T-helper 9 cell (primary cell): ENCODE data around the gene INCENP.
"Not testable (repeated sequence)": the region's sequence is repeated elsewhere in the genome, so short reads cannot be mapped to it uniquely, and the experiment has no call there.

Experiments used
- DNase-seq: peaks from one replicate; pipeline ENCODE4 v3.0.0-alpha.2; 2020

The INCENP gene

DNA sequence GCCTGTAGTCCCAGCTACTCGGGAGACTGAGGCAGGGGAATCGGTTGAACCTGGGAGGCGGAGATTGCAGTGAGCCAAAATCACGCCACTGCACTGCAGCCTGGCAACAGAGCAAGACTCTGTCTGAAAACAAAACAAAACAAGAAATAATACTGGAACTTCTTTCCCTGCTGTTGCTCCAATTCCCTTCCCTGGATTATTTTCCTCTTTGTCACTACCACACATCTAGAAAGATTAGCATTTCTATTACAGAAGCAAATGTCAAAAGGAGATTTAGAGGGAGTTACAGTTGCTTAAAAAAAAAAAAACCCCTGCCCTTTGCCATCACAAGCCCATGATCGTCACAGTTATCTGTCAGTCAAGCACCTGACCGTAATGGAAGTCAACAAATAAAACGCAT lies 48.5 kb downstream of the INCENP start:
- no peak for DNase-seq

- no peak for DNase-seq
Measured at GRCh38 chr11:62176766-62177165, 53.0 kb downstream of the INCENP start.

DNA sequence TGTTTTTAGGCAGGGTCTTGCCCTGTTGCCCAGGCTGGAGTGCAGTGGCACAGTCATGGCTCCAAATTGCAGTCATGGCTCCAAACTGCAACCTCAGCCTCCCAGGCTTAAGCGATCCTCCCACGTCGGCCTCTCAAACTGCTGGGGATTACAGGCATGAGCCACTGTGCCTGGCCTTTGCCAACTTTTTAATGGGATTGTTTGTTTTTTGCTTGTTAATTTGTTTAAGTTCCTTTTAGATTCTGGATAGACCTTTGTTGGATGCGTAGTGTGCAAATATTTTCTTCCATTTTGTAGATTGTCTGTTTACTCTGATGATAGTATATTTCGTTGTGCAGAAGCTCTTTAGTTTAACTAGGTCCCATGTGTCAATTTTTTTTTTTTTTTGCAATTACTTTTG lies 56.2 kb downstream of the INCENP start:
- DNase-seq: no peak

GRCh38 chr11:62181097-62181496 lies 57.3 kb downstream of the INCENP start:
- DNase-seq: no peak

DNA sequence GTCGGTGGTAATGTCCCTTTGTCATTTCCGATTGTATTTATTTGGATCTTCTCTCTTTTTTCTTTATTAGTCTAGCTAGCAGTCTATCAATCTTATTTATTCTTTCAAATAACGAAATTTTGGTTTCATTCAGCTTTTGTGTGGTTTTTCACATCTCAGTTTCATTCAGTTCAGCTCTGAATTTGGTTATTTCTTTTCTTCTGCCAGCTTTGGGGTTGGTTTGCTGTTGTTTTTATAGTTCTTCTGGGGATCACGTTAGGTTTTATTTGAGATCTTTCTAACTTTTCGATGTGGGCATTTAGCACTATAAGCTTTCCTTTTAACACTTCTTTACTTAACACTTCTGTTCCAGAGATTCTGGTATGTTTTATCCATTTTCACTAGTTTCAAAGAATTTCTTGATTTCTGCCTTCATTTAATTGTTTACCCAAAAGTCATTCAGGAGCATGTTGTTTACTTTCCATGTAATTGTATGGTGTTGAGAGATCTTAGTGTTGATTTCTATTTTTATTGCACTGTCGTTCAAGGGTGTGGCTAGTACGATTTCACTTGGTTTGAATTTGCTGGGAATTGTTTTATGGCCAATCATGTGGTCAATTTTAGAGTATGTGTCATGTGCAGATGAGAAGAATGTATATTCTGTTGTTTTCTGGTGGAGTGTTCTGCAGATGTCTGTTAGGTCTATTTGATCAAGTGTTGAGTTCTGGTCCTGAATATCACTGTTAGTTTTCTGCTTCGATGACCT lies 58.5 kb downstream of the INCENP start:
- DNase-seq: no peak

DNA sequence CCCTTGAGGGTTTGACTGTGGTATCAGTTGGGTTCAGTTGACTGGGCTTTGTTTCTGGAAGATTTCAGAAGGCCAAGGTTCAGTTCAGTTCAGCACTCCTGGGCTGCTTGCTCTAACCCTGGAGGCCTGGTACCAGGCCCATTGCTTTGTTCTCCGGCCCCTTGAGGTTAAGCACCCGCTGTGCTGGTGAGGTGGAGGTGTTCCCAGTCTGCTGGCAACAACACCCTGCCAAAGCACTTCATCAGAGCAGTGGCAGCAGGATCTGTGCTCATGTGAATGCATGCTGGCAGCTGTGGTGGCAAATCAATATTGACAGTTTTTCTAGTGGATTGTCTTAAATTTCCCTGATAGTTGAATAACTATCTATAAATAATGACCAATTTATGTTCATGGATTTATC lies 62.4 kb downstream of the INCENP start:
- DNase-seq: no peak

- DNase-seq: no peak
Measured at GRCh38 chr11:62190011-62190410, 66.2 kb downstream of the INCENP start, which contains the start of gene SCGB1D1. TSS of gene SCGB1D1 (plus strand) at chr11:62190216. CDS start at chr11:62190285, 69 bp downstream.

DNA sequence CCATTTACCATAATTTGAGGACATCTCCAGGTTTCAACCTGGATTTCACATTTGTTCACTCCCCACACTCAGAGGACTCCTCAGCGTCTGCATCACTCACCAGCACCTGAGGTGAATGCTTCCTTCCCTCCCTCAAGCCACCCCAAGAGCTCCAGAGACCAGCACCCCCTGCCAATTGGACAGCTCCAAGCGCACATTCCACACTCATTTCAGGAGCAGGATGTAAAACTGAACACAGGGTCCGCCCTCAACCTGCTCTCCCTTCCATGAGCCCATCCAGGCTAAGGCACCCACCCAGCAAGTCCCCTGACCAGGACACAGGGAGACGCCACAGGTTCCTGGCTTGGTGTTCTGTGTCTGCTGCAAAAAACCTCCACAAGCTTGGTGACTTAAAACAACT lies 70.1 kb downstream of the INCENP start:
- no peak for DNase-seq

- not testable (repeated sequence) for DNase-seq
Measured at GRCh38 chr11:62195010-62195409, 71.2 kb downstream of the INCENP start.

DNA sequence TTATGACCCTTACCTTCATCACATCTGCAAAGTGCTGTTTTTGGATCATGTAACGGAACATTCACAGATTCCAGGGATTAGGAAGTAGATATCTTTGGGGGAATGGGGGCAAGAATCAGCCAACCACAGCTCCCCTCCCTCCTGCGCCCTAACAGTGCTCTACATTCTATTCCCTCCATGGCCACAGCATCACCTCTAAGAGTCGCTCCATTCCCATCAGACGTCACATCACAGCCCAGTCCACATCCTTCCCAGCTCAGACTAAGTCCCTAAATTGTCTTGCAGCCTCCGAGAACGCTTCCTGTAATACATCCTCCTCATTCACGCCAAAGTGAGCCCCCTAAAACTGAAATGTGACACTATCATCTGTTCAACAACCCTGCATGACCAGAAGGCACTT lies 72.1 kb downstream of the INCENP start:
- DNase-seq: no peak

DNA sequence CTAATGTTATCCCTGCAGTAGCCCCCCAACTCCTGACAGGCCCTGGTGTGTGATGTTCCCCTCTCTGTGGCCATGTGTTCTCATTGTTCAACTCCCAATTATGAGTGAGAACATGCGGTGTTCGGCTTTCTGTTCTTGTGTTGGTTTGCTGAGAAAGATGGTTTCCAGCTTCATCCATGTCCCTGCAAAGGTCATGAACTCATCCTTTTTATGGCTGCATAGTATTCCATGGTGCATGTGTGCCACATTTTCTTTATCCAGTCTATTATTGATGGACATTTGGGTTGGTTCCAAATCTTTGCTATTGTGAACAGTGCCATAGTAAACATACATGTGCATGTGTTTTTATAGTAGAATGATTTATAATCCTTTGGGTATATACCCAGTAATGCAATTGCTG lies 73.6 kb downstream of the INCENP start:
- not testable (repeated sequence) for DNase-seq

DNA sequence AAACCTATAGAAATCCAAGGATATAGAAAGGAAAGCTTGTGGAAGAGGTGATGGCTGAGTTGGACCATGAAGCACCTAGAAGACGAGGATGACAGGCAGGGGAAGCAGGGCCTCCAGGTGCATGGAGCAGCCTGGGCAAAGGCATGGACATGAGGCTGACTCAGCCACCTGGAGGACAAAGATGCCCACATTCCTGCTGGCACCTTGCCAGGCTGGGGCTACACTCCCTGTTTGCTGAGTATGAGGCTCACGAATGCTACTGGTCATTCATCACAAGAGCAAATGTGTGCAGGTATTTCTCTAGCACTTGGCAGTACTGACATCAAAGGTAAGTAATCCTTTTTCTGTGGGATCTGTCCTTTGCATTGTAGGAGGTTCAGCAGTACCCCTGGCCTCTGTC lies 77.6 kb downstream of the INCENP start:
- DNase-seq: no peak
